CD14-positive monocyte (primary cell): ENCODE measurements around the gene SHISA6. TPM values are rescaled to one million over a fixed set of nuclear protein-coding genes. Genes with fewer than 3 reads are reported as not detected.

Source experiments
- DNase-seq, 3 donors: peaks; one replicate each; pipeline ENCODE4 v3.0.0-alpha.2; 2011 to 2022
- H2AFZ ChIP-seq: 2 replicates; pipeline ENCODE4 v1.6.0; 2012; ENCODE audit warnings: mild to moderate bottlenecking, low read depth, low read length, inconsistent platforms; ENCODE audit not compliant: insufficient read depth, poor library complexity, severe bottlenecking
- H3K27ac ChIP-seq, 2 donors: 1 replicate in 1 of 2; 2 replicates in 1 of 2; pipeline ENCODE4 v1.5.1; 2012 to 2013; ENCODE audit warnings: low read length in 2 of 2, control low read depth in 1 of 2, inconsistent platforms in 1 of 2, low read depth in 1 of 2, mild to moderate bottlenecking in 1 of 2
- H3K27me3 ChIP-seq, 2 donors: one replicate each; pipeline versions ENCODE4 v1.6.0 to v1.6.1; 2011 to 2013; ENCODE audit warnings: low read length in 2 of 2; ENCODE audit not compliant: control insufficient read depth in 2 of 2, insufficient read depth in 2 of 2
- H3K36me3 ChIP-seq, 2 donors: replicated peaks in 1 of 2; 1 replicate in 1 of 2; 2 replicates in 1 of 2; pipeline versions ENCODE4 v1.5.1 to v1.6.1; 2012 to 2013; ENCODE audit warnings: low read length in 2 of 2, control low read depth in 1 of 2, inconsistent platforms in 1 of 2, mild to moderate bottlenecking in 1 of 2; ENCODE audit not compliant: insufficient read depth in 2 of 2, control insufficient read depth in 1 of 2
- H3K4me1 ChIP-seq, 2 donors: 1 replicate in 1 of 2; 2 replicates in 1 of 2; pipeline versions ENCODE4 v1.5.1 to v1.6.1; 2012 to 2013; ENCODE audit warnings: low read length in 2 of 2, control low read depth in 1 of 2, inconsistent platforms in 1 of 2, mild to moderate bottlenecking in 1 of 2, moderate library complexity in 1 of 2; ENCODE audit not compliant: insufficient read depth in 2 of 2, control insufficient read depth in 1 of 2
- H3K4me2 ChIP-seq: replicated peaks from 2 replicates; pipeline ENCODE3; 2012; ENCODE audit warnings: low read length, moderate library complexity, mild to moderate bottlenecking; ENCODE audit not compliant: poor library complexity, severe bottlenecking; ENCODE audit errors: extremely low read depth
- H3K4me3 ChIP-seq, 3 experiments: fragments of 200-600 bp in 1 of 3; sonication (generic) in 1 of 3; replicated peaks in 1 of 3; 1 replicate in 2 of 3; 2 replicates in 1 of 3; pipeline ENCODE4 v1.5.1; 2011 to 2013; ENCODE audit warnings: low read length in 3 of 3, mild to moderate bottlenecking in 3 of 3, control low read depth in 2 of 3, low read depth in 2 of 3, inconsistent platforms in 1 of 3, moderate library complexity in 1 of 3
- H3K79me2 ChIP-seq: 2 replicates; pipeline ENCODE4 v1.6.0; 2012; ENCODE audit warnings: mild to moderate bottlenecking, control low read depth, inconsistent platforms, low read length, moderate library complexity; ENCODE audit not compliant: insufficient read depth
- H3K9ac ChIP-seq: 2 replicates; pipeline ENCODE4 v1.6.0; 2017; ENCODE audit warnings: low read length, mild to moderate bottlenecking; ENCODE audit not compliant: insufficient read depth, poor library complexity, severe bottlenecking
- H3K9me3 ChIP-seq, 2 donors: replicated peaks in 1 of 2; 1 replicate in 1 of 2; 2 replicates in 1 of 2; pipeline versions ENCODE4 v1.5.1 to v1.6.1; 2012 to 2013; ENCODE audit warnings: low read length in 2 of 2, control low read depth in 1 of 2; ENCODE audit not compliant: control insufficient read depth in 1 of 2, insufficient read depth in 1 of 2
- H4K20me1 ChIP-seq: 2 replicates; pipeline ENCODE4 v1.6.0; 2012; ENCODE audit warnings: mild to moderate bottlenecking, low read length, control low read depth, moderate library complexity; ENCODE audit not compliant: insufficient read depth
- H3K27ac Mint-ChIP-seq, 7 donors: one replicate each; pipeline ENCODE4 v1.8.0; 2020; ENCODE audit warnings: mild to moderate bottlenecking in 7 of 7, mixed read lengths in 7 of 7, moderate library complexity in 6 of 7, inconsistent platforms in 2 of 7
- H3K27me3 Mint-ChIP-seq, 3 donors: one replicate each; pipeline ENCODE4 v1.8.0; 2021 to 2022; ENCODE audit warnings: low read depth in 3 of 3, mild to moderate bottlenecking in 3 of 3, mixed read lengths in 3 of 3, moderate library complexity in 3 of 3, inconsistent platforms in 1 of 3
- H3K36me3 Mint-ChIP-seq, 2 donors: one replicate each; pipeline ENCODE4 v1.8.0; 2020; ENCODE audit warnings: mixed read lengths in 2 of 2, inconsistent platforms in 1 of 2, mild to moderate bottlenecking in 1 of 2
- H3K4me1 Mint-ChIP-seq: one replicate; pipeline ENCODE4 v1.8.0; 2020; ENCODE audit warnings: mild to moderate bottlenecking, mixed read lengths
- H3K4me3 Mint-ChIP-seq, 2 donors: one replicate each; pipeline ENCODE4 v1.8.0; 2020; ENCODE audit warnings: mild to moderate bottlenecking in 2 of 2, mixed read lengths in 2 of 2, moderate library complexity in 1 of 2
- H3K9me3 Mint-ChIP-seq, 7 donors: one replicate each; pipeline ENCODE4 v1.8.0; 2020 to 2022; ENCODE audit warnings: mixed read lengths in 7 of 7, mild to moderate bottlenecking in 6 of 7, moderate library complexity in 6 of 7, inconsistent platforms in 2 of 7
- WGBS: methylation state at CpG from one replicate; pipeline ENCODE4 v1.1.5; 2013; ENCODE audit warnings: missing lambda C conversion rate; ENCODE audit not compliant: insufficient coverage; 5-methylcytosine and 5-hydroxymethylcytosine counted together
- intact Hi-C, 2 donors: fragments of 100-400 bp; cut with micrococcal nuclease; formaldehyde crosslinking; loops; one replicate each; pipeline versions ENCODE4 v1.15.0 to v1.15.1; 2023
- polyA plus RNA-seq, 3 donors: library from polyadenylated mRNA; depleted of rRNA in 1 of 3; unstranded in 2 of 3; stranded (reverse) in 1 of 3; fragments of 300-500 nt in 2 of 3; fragments of >200 nt in 1 of 3; fragmentation: Illumina TruSeq in 2 of 3; gene quantifications; 1 replicate in 2 of 3; 2 replicates in 1 of 3; pipeline ENCODE4 v1.2.3, GENCODE V29; 2012 to 2021
- TF ChIP-seq, protein P1 (sequence below): fragments of 200-600 bp; IDR thresholded peaks from one replicate; pipeline ENCODE4 v1.8.0; 2022; ENCODE audit warnings: antibody characterized with exemption, mild to moderate bottlenecking

SHISA6 gene
- polyA plus RNA-seq, 3 donors, result not detected

DNA sequence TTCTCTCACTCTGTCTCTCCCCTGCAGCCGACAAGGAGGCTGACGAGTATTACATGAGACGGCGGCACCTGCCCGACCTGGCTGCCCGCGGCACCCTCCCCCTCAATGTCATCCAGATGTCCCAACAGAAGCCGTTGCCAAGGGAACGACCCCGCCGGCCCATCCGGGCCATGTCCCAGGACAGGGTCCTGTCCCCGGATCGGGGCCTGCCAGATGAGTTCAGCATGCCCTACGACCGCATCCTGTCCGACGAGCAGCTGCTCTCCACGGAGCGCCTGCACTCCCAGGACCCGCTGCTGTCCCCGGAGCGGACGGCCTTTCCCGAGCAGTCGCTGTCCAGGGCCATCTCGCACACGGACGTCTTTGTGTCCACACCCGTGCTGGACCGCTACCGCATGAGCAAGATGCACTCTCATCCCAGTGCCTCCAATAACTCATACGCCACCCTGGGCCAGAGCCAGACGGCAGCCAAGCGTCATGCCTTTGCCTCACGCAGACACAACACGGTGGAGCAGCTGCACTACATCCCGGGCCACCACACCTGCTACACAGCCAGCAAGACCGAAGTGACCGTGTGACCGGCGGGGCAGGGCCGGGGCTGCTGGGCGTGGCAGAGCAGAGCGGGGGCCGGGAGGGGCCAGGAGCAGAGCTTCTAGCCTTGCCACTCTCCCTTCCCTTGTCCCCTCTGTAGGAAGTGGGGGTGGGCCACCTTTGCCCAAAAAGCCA lies 316.9 kb downstream of the SHISA6 start:
- Histone ChIP-seq H3K9me3 (peaks cover 42 to 65% of the 10 kb centered on the region in 2 donors), H3K27ac (no peak overlapping the region), H2AFZ (no peak overlapping the region), H3K27me3 (no peaks in the 10 kb centered on the region), H3K9ac (no peak overlapping the region), H4K20me1 (no peaks in the 10 kb centered on the region), H3K36me3 (no peaks in the 10 kb centered on the region), H3K4me1 (no peaks in the 10 kb centered on the region), H3K79me2 (no peaks in the 10 kb centered on the region), H3K4me2 (no peak overlapping the region), H3K4me3 (no peak overlapping the region)
- 95% methylated on average over 40 of the region's 46 CpGs for WGBS
- Mint-ChIP-seq H3K27me3 (peaks cover 0 to 2% (median 0%) of the 10 kb centered on the region in 3 donors), H3K4me3 (no peak overlapping the region), H3K36me3 (no peaks in the 10 kb centered on the region), H3K9me3 (peaks cover 23 to 46% (median 38%) of the 10 kb centered on the region in 7 donors), H3K27ac (no peak overlapping the region), H3K4me1 (no peaks in the 10 kb centered on the region)
- intact Hi-C loops, result no loop called here
- TF ChIP-seq, protein P1, sequence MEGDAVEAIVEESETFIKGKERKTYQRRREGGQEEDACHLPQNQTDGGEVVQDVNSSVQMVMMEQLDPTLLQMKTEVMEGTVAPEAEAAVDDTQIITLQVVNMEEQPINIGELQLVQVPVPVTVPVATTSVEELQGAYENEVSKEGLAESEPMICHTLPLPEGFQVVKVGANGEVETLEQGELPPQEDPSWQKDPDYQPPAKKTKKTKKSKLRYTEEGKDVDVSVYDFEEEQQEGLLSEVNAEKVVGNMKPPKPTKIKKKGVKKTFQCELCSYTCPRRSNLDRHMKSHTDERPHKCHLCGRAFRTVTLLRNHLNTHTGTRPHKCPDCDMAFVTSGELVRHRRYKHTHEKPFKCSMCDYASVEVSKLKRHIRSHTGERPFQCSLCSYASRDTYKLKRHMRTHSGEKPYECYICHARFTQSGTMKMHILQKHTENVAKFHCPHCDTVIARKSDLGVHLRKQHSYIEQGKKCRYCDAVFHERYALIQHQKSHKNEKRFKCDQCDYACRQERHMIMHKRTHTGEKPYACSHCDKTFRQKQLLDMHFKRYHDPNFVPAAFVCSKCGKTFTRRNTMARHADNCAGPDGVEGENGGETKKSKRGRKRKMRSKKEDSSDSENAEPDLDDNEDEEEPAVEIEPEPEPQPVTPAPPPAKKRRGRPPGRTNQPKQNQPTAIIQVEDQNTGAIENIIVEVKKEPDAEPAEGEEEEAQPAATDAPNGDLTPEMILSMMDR, result no peak
- DNase-seq, result no peak

DNA sequence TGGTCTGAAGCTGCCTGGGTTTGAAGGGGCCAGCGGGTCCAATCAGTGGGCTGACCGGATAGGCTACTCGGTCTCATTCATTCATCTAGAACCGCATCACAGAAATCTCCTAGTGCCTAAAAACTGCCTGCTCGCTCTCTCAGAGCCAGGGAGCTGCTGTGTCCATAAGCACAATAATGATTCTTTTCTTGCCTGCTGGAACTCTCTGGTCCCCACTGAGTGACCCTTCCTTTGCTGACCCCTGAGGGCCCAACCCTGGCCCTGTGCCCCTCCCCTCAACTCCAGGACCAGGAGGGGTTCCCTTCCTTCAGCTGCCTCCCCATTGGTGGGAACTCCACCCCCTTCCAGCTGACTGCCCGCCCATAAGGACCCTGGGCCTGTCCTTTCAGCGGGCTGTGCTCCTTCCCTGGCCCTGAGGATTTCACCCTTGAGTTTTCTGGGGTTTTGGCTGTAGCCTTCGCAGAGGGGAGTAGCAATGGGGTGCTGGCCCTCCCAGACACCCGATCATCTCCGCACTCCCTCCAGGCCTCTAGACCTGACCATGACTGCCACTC lies 317.7 kb downstream of the SHISA6 start:
- H3K9ac ChIP-seq, result no peak overlapping the region
- Mint-ChIP-seq H3K9me3 (peaks cover 21 to 48% (median 37%) of the 10 kb centered on the region in 7 donors), H3K36me3 (no peaks in the 10 kb centered on the region), H3K27me3 (peaks cover 0 to 2% (median 0%) of the 10 kb centered on the region in 3 donors), H3K4me3 (no peak overlapping the region), H3K4me1 (no peaks in the 10 kb centered on the region), H3K27ac (no peak overlapping the region)
- no peaks in the 10 kb centered on the region for H3K4me1 ChIP-seq
- no peaks in the 10 kb centered on the region for H3K79me2 ChIP-seq
- no peaks in the 10 kb centered on the region for H4K20me1 ChIP-seq
- H3K27me3 ChIP-seq, result no peaks in the 10 kb centered on the region
- H3K4me2 ChIP-seq, result no peak overlapping the region
- H3K27ac ChIP-seq, result no peak overlapping the region
- H2AFZ ChIP-seq, result no peak overlapping the region
- intact Hi-C loops, result no loop called here
- H3K36me3 ChIP-seq, result no peaks in the 10 kb centered on the region
- no peak for DNase-seq
- TF ChIP-seq, protein P1, result no peak
- H3K9me3 ChIP-seq, result peaks cover 42 to 68% of the 10 kb centered on the region in 2 donors
- no peak overlapping the region for H3K4me3 ChIP-seq
- WGBS, result 91% methylated on average over 7 of the region's 10 CpGs
